Ascending aorta (tissue), 2 donors: ENCODE measurements around the gene RABGAP1L. TPM values are rescaled to one million over a fixed set of nuclear protein-coding genes. Genes with fewer than 3 reads are reported as not detected.
A peak's percentile ranks its signal among the peaks of the same experiment; 100 is the strongest.

ENCODE experiments used
- DNase-seq, 2 donors: peaks; one replicate each; pipeline ENCODE4 v3.0.0-alpha.2; 2019; ENCODE audit warnings: low spot score in 2 of 2
- H3K27ac ChIP-seq, 2 donors: fragments of 200-600 bp; sonication (generic); one replicate each; pipeline ENCODE4 v1.5.1; 2016 to 2017; ENCODE audit warnings: mild to moderate bottlenecking in 1 of 2
- H3K27me3 ChIP-seq: fragments of 200-600 bp; sonication (generic); one replicate; pipeline ENCODE4 v1.5.1; 2017
- H3K36me3 ChIP-seq, 2 donors: fragments of 200-600 bp; sonication (generic); one replicate each; pipeline ENCODE4 v1.5.1; 2016
- H3K4me1 ChIP-seq, 2 donors: fragments of 200-600 bp; sonication (generic); one replicate each; pipeline ENCODE4 v1.5.1; 2016 to 2017; ENCODE audit warnings: mild to moderate bottlenecking in 1 of 2
- H3K4me3 ChIP-seq, 2 donors: fragments of 200-600 bp; sonication (generic); one replicate each; pipeline ENCODE4 v1.5.1; 2016 to 2017; ENCODE audit warnings: mild to moderate bottlenecking in 1 of 2
- H3K9me3 ChIP-seq, 2 donors: fragments of 200-600 bp; sonication (generic); one replicate each; pipeline ENCODE4 v1.5.1; 2016
- intact Hi-C: fragments of 100-400 bp; cut with DNase I; formaldehyde crosslinking; loops from one replicate; pipeline ENCODE4 v1.15.1; 2023
- total RNA-seq: library from RNA; depleted of rRNA; stranded (reverse); fragments of >200 nt; gene quantifications from one replicate; pipeline ENCODE4 v1.1.0, GENCODE V29; 2016
- TF ChIP-seq, protein P1 (sequence below), 3 experiments: fragments of 200-600 bp in 2 of 3; fragments of 450-650 bp in 1 of 3; sonication (generic) in 2 of 3; IDR thresholded peaks; one replicate each; pipeline ENCODE4 v1.5.1; 2016 to 2019; ENCODE audit warnings: antibody characterized with exemption in 3 of 3, mild to moderate bottlenecking in 1 of 3, moderate library complexity in 1 of 3

RABGAP1L gene
- total RNA-seq, 1 donor from 2014 or later = 48.4 TPM

DNA sequence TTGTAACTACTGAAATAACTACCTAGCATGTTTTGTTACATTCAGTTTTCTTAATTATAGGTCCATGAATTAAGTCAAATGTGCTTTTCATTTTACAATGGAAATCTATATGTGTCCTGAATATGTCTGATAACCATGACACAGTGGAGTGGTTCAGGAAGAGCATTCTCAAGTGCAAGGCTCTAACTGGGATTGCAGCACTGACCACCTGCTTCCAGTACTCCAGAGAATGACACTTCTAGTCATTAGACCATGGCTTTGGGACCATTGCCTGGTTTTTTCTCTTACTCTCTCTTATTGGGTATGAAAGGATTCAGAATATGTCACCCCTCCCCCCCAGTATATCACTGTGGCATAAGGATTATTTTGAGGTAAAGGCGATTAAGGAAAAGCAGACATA, 635.5 kb downstream of the RABGAP1L start:
- no peaks in the 10 kb centered on the region for H3K27me3 ChIP-seq
- no peak for DNase-seq
- no peak overlapping the region for H3K4me3 ChIP-seq
- TF ChIP-seq, protein P1, sequence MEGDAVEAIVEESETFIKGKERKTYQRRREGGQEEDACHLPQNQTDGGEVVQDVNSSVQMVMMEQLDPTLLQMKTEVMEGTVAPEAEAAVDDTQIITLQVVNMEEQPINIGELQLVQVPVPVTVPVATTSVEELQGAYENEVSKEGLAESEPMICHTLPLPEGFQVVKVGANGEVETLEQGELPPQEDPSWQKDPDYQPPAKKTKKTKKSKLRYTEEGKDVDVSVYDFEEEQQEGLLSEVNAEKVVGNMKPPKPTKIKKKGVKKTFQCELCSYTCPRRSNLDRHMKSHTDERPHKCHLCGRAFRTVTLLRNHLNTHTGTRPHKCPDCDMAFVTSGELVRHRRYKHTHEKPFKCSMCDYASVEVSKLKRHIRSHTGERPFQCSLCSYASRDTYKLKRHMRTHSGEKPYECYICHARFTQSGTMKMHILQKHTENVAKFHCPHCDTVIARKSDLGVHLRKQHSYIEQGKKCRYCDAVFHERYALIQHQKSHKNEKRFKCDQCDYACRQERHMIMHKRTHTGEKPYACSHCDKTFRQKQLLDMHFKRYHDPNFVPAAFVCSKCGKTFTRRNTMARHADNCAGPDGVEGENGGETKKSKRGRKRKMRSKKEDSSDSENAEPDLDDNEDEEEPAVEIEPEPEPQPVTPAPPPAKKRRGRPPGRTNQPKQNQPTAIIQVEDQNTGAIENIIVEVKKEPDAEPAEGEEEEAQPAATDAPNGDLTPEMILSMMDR (IDR thresholded peaks at IDR 0.05) = no peak
- intact Hi-C loops = no loop called here
- H3K9me3 ChIP-seq = no peaks in the 10 kb centered on the region
- H3K36me3 ChIP-seq = no peaks in the 10 kb centered on the region
- H3K4me1 ChIP-seq = no peaks in the 10 kb centered on the region
- H3K27ac ChIP-seq = no peak overlapping the region

DNA sequence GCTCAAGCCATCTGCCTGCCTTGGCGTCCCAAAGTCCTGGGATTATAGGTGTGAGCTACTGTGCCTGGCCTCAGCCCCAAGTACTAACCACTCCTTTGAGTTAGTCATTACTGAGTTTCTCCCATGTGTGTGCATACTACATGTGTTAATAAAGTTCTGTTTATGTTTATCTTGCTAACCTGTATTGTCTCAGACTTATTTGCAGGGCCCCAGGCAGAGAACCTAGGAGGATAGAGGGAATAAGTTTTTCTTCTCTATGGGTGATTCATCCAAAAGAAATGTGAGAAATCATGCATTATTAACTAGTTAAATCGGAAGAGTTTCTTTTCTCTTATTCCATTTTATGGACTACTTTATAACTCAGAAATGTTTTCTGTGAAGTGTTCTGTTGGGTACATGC, 636.5 kb downstream of the RABGAP1L start:
- Histone ChIP-seq H3K27ac (no peak overlapping the region), H3K4me1 (no peaks in the 10 kb centered on the region), H3K27me3 (no peaks in the 10 kb centered on the region), H3K9me3 (no peaks in the 10 kb centered on the region), H3K36me3 (no peaks in the 10 kb centered on the region), H3K4me3 (no peak overlapping the region)
- TF ChIP-seq, protein P1 (IDR thresholded peaks at IDR 0.05) = no peak
- no peak for DNase-seq
- intact Hi-C loops = no loop called here

DNA sequence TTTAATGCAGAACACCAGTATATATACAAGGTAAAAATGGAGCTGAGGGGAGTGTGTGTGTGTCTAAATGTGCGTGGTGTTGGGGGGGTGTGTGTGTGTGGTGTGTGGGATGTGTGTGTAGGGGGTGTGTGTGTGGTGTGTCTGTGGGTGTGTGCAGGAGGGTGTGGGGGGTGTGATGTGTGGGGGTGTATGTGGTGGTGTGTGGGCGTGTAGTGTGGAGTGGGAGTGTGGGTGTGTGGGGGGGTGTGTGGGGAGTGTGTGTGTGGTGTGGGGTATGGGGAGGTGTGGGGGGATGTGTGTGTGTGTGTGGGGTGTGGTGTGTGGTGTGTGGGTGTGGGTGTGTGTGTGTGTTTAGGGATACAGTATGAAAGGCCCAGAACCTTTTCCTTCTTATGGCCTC, 638.1 kb downstream of the RABGAP1L start:
- DNase-seq = no peak
- no peak overlapping the region for H3K4me3 ChIP-seq
- H3K9me3 ChIP-seq = no peaks in the 10 kb centered on the region
- no peaks in the 10 kb centered on the region for H3K4me1 ChIP-seq
- TF ChIP-seq, protein P1 (IDR thresholded peaks at IDR 0.05) = no peak
- no peak overlapping the region for H3K27ac ChIP-seq
- H3K36me3 ChIP-seq = no peaks in the 10 kb centered on the region
- intact Hi-C loops = no loop called here
- H3K27me3 ChIP-seq = no peaks in the 10 kb centered on the region

DNA sequence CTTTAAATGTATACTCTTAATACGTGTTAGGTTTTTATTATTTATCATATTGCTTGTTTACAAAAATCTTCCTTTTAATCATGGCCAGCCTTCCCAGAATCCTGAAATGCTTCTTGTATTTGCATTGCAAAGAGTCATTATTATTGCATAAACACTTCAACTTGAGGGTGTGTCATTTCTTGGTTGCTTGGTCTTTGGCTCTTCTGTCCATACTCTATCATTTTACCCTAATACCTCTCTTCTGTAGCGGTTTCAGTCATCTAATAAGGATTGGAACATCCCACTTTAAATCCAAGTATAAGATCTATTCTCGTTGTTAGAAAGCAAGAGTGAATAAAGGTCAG, 639.8 kb downstream of the RABGAP1L start:
- no peak for DNase-seq
- Histone ChIP-seq H3K27me3 (no peaks in the 10 kb centered on the region), H3K27ac (peak overlapping the region; percentile 24 to 57), H3K4me3 (peak overlapping the region; percentile 59 to 63), H3K4me1 (no peaks in the 10 kb centered on the region), H3K9me3 (no peaks in the 10 kb centered on the region), H3K36me3 (no peaks in the 10 kb centered on the region)
- TF ChIP-seq, protein P1 (IDR thresholded peaks at IDR 0.05) = no peak
- intact Hi-C loops = loop anchor here (2.0 kb wide), 1 partner anchor 200 kb away; the partner anchor contains the start of gene CACYBP

DNA sequence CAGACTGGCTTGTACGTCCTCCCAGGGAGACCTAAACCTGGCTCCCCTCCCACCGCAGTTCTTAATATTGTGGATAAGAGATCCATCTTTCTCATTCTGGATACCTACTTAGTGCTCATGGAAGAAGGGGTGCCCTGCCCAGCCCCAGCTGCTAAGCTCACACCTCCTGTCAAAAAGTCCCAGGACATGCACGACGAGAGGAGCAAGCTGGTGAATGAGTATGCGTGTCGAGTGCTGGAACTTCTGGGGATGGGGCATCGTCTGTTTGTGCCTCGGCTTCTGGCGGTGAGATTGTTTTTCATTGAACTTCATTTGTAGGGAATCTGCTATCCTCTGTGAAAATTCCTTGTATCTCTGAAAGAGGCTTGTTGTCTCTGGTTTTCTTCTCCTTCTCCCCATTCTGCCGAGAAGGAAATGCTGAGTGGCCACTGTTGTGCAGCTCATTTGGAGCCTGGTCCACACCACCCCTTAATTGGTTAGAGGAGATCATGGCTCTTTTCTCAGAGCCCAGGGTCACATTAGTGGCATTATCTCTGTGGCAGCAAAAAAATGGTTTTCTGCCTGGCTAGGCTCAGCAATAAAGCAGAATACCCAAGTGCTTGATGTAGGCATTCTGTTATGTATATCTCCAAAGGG, 641.0 kb downstream of the RABGAP1L start:
- TF ChIP-seq, protein P1 (IDR thresholded peaks at IDR 0.05) = no peak
- H3K9me3 ChIP-seq = no peaks in the 10 kb centered on the region
- no peaks in the 10 kb centered on the region for H3K27me3 ChIP-seq
- peak overlapping the region; percentile 59 to 63 for H3K4me3 ChIP-seq
- no peak for DNase-seq
- no peaks in the 10 kb centered on the region for H3K36me3 ChIP-seq
- H3K27ac ChIP-seq = peak overlapping the region; percentile 57
- intact Hi-C loops = no loop called here
- H3K4me1 ChIP-seq = no peaks in the 10 kb centered on the region

DNA sequence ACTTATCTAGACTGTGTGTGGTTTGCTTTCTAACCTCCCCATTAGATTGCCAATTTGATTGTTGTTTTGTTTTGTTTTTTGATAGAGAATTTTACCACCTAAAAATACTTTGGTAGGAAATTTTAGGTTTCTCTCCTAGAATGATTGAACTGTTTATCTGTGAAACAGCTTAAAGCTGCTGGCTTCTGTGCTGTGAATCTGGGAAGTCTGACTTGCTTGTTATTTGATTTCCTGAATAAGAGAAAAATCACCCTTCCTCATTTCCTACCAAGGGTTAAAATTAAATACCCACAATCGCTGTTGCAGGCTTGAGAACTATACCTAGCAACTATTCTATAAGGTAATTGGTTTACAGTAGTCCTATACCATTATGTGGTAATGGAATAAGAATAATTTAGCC, 641.6 kb downstream of the RABGAP1L start:
- H3K36me3 ChIP-seq = no peaks in the 10 kb centered on the region
- peak overlapping the region in 1 of 2 donors; percentile 57 for H3K27ac ChIP-seq
- intact Hi-C loops = no loop called here
- TF ChIP-seq, protein P1 (IDR thresholded peaks at IDR 0.05) = no peak
- H3K27me3 ChIP-seq = no peaks in the 10 kb centered on the region
- H3K9me3 ChIP-seq = no peaks in the 10 kb centered on the region
- DNase-seq = no peak
- no peaks in the 10 kb centered on the region for H3K4me1 ChIP-seq
- peak overlapping the region; percentile 59 to 63 for H3K4me3 ChIP-seq
